ENCODE results near the gene OGFRL1.

Gene OGFRL1

GRCh38 chr6:71287038-71287437, 1.6 kb upstream of the OGFRL1 start:
- no peak for DNase-seq (ENCODE audit: low read depth)

- no peak for DNase-seq (ENCODE audit: low read depth)
These were observed 734 bp upstream of the OGFRL1 start for GRCh38 chr6:71287926-71288227.

DNA sequence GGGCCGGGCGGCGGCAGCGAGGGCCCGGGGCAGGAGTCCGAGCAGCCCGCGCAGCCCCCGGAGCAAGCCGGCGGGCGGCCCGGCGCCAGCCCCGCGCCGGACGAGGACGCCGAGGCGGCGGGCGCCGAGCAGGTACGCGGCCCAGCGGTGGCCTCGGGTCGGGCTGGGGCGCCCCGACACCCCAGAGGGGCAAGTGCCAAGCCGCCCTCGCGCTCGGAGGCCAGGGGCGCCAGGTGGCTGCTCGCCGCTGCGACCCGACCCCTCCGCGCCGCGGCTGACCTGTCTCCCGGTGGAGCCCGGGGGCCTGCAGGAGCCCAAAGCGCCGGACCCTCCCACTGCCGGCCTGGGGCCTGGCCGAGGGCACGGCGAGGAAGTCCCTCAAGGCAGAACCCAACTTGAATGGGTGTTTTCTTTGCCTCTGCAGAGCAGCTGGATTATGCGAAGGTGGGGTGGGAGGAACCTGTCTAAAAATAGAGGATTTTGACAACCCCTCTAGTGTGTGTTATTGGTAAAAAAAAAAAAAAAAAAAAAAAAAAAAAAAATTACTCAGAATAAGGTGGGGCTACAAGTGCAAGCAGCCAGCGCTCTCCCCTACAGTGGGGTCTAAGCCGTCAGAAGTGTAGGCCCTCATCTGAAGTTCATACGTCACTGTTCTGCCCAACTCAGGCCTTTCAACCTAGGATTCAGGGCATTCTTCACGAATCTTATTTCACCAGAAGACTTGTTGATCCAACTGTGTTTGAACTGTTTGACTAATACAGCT, 609 bp downstream of the OGFRL1 start:
- peak; percentile 10 for DNase-seq (ENCODE audit: low read depth)

- no peak for DNase-seq (ENCODE audit: low read depth)
These were observed 1.2 kb downstream of the OGFRL1 start for GRCh38 chr6:71289802-71290175.

- DNase-seq (ENCODE audit: low read depth), result no peak
These were observed 2.0 kb downstream of the OGFRL1 start for GRCh38 chr6:71290611-71291010.

DNA sequence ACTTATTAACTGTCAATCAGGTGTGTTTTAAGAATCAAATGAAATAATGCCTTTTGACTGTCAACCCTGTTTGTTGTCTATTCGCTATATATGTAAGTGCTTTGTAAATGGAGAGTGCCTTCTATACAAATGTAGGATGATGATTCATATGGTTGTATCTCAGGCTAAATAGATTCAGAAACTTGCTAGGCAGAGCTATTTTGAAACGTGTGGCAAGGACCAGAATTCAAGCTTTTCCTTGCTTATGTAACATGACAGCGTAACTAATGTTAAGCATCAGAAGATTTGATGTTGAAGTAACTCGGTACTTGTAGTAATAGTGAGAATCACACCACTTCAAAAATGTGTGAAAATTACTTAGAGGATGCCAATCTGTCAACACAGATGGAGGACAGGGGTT, 3.4 kb downstream of the OGFRL1 start:
- DNase-seq (ENCODE audit: low read depth), result no peak

DNA sequence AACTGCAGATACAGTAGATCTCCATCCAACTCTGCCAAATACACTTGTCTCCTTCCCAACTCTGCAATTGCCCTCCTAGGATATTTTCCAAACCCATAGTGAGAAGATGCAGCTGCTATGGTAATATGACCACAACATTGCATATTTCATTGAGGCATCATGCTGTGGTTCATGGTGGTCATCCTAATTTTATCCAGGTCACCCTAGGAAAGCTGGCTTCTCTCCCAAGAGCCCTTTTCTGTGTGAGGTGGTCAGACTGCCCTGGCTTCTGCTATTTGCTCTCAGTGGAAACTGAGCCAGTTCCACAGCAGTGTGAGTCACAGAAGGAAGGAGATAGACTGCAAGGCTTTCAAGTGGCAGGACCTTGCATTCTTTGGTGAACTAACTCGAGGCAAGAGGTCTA, 5.5 kb downstream of the OGFRL1 start:
- no peak for DNase-seq (ENCODE audit: low read depth)

DNA sequence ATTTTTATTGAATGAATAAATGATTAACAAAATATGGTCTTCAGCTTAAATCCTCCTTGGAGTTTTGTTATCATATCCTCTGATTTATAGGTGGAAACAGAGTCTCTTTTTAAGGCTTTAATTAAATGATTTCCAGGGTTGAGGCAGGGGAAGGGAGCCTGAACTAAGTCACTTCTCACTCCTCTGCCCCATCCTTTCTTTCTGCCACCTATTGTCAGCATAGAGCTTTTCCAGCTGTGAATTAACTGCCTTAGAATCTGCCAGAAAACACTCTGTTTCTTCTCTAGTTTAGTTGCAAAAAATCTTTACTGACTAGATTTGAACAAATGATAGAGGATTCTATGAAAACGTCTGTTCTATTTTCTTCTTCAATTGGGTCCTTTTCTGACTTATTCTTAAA, 9.8 kb downstream of the OGFRL1 start:
- DNase-seq (ENCODE audit: low read depth), result no peak

GRCh38 chr6:71299541-71300470, 11.2 kb downstream of the OGFRL1 start:
- DNase-seq (ENCODE audit: low read depth), result no peak

- DNase-seq (ENCODE audit: low read depth), result no peak
These were observed 12.1 kb downstream of the OGFRL1 start for GRCh38 chr6:71300561-71301168.

DNA sequence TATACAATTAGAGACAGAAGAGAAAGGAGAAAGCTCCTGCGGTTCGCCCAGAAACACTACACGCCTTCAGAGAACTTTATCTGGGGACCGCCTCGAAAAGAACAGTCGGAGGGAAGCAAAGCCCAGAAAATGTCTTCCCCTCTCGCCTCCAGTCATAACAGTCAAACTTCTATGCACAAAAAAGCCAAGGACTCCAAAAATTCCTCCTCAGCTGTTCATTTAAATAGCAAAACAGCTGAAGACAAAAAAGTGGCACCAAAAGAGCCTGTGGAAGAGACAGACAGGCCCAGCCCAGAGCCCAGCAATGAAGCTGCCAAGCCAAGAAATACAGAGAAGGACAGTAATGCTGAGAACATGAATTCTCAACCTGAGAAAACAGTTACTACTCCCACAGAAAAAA, 12.9 kb downstream of the OGFRL1 start:
- DNase-seq (ENCODE audit: low read depth), result no peak

GRCh38 chr6:71309656-71310055, 21.0 kb downstream of the OGFRL1 start:
- no peak for DNase-seq (ENCODE audit: low read depth)

DNA sequence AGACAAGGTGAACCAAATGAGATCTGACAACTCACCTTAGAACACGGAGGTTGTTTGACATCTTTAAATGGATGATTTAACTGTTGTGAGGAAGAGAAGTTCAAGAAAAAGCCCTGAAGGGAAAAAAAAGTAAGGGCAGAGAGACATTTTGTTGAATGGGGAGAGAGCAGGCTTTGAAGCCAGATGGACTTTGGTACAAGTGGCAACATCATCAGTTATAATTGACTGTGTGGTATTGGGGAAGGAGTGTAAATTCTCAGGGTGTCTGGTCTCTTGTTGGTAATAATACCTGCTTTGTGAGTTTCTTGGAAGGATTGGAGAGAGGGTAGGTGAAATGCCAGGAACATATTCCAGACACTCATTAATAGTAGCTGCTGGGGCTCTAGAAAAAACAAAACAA, 21.6 kb downstream of the OGFRL1 start:
- DNase-seq (ENCODE audit: low read depth), result no peak

DNA sequence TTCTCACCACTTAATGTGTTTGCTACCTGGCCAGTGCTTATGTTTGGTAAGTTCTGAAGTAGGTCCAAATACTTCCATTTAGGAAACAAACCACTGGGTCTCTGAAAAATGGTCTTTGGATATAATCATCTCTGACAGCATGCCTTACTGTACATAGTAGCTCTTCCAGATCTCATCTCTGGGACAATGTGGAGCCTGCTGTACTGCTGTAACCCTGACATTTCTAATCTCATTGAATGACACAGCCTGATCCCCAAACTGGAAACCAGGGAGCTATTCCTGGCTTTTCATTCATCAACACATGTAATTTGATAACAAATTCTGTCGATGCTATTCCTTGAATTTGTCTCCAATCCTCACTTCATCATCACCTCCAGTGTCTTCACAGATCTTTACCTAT, 23.5 kb downstream of the OGFRL1 start:
- DNase-seq (ENCODE audit: low read depth), result no peak

- DNase-seq (ENCODE audit: low read depth), result no peak
These were observed 28.8 kb downstream of the OGFRL1 start for GRCh38 chr6:71317441-71317840.

DNA sequence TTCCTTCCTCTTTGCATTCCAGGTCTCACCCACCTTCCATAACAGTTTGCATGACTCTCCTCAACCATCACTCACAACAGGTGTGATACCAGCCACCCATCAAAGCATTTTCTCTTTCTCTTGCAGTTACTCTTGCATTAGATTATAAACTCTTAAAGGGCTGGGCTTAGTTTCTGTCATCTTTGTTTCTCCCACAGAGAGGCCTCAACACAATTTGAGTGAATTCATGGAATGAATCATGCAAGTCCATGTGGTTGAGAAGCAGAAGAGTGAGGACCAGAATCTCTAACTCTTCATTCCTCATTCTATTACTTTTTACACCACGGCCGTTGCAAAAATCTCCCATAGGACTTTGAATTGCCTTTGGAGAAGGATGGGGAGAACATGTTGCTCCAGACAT, 31.4 kb downstream of the OGFRL1 start:
- DNase-seq (ENCODE audit: low read depth), result no peak

GRCh38 chr6:71321314-71321713, 32.7 kb downstream of the OGFRL1 start:
- no peak for DNase-seq (ENCODE audit: low read depth)

DNA sequence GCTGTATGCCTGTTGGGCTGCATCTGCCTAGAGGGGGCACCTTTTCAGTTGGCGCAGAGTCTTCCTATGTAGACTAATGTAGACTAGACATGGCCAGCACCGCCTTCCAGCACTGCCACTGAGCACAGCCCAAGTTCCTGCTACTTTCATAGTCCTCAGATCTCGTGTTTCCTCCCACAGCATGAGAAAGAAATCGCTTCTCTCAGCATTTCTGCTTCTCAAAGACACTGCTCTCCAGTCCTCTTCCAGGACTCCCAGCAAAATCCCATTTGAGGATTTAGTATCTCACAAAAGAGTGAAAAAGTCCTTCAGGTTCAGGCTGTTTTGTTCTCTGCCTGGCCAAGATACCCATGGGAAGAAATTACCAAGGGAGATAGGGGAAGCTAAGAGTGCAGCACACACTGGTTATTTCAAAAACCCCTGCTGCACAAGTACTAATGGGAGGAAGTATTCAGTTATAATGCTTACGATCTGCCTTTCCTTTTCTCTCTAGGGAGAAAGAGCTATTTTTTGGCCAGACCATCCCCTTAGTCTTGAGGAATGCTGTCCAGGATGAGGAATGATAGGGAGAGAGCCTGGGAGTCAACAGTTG, 35.7 kb downstream of the OGFRL1 start:
- no peak for DNase-seq (ENCODE audit: low read depth)

GRCh38 chr6:71326611-71327010, 38.0 kb downstream of the OGFRL1 start:
- DNase-seq (ENCODE audit: low read depth), result no peak

DNA sequence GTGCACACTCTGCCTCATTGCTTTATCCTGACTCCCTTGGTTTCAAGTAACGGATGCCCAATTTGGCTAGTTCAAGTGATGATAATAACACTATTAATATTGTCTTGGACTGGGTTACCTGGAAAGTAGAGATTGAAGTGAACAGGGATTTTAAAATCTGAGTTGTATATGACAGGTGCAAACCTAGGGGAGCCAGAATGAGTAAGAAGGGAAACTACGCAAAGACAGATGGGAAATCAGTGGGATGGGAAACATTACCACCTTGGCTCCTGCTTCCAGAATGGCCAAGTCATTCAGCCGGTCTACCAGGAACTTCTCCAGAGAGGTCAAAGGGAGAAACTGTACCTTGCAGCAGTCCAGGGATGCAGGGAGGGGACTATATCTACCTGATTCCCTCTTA, 41.9 kb downstream of the OGFRL1 start:
- no peak for DNase-seq (ENCODE audit: low read depth)

- no peak for DNase-seq (ENCODE audit: low read depth)
These were observed 43.4 kb downstream of the OGFRL1 start for GRCh38 chr6:71332012-71332411.

DNA sequence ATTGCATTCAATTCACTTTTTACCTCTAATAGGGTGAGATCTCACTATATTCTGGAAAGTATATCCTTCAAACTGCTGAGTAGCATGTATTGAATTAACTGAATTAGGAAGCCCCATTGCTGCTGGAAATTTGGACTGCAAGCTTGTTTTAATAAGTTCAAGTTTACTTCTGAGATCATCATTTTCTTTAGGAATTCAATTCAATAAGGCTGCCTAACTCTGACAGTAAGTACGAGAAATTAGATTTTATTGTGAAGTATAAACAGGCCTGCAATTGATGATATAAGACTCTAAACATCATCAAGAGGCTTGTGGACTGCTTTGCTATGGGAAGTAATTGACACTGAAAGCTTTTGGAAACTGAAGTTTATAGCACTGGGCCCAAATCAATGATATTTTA, 44.4 kb downstream of the OGFRL1 start:
- DNase-seq (ENCODE audit: low read depth), result no peak

DNA sequence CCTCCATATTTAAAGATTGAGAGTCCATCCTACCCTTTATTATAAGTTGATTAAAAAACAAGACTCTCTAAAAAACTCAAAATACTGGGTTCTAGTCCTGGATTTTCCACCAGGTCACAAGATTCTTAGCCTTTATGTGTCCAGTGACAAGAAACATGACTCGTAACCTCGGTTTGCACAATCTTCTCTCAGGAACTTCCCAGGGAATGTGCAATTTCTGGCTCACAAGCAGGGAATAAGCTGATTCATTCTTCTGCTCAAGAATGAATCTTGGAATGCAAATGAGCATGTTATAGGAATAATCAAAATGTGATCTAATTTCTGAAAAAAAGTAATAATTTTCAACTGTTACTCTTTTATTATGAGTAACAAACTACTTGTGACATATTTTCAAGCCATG, 45.1 kb downstream of the OGFRL1 start:
- DNase-seq (ENCODE audit: low read depth), result no peak

All from activated T-cell treated with anti-CD3 and anti-CD28 coated beads for 48 hours (primary cell).